Nephron (organoid): ENCODE data around the gene WASF2.

ENCODE experiments used
- H3K27ac Mint-ChIP-seq, 3 experiments: 2 replicates each; pipeline ENCODE4 v1.8.0; 2020; ENCODE audit warnings: mixed read lengths in 3 of 3, mild to moderate bottlenecking in 2 of 3, moderate library complexity in 1 of 3
- H3K27me3 Mint-ChIP-seq: 2 replicates; pipeline ENCODE4 v1.8.0; 2021; ENCODE audit warnings: low read depth, mild to moderate bottlenecking, moderate library complexity, mixed read lengths
- H3K36me3 Mint-ChIP-seq: 2 replicates; pipeline ENCODE4 v1.8.0; 2020; ENCODE audit warnings: low read depth, mixed read lengths
- H3K4me1 Mint-ChIP-seq: 2 replicates; pipeline ENCODE4 v1.8.0; 2020; ENCODE audit warnings: mixed read lengths
- H3K4me3 Mint-ChIP-seq, 3 experiments: 2 replicates each; pipeline ENCODE4 v1.8.0; 2020; ENCODE audit warnings: mild to moderate bottlenecking in 3 of 3, mixed read lengths in 3 of 3, moderate library complexity in 2 of 3
- H3K9me3 Mint-ChIP-seq: 2 replicates; pipeline ENCODE4 v1.8.0; 2020; ENCODE audit warnings: mixed read lengths
- CTCF ChIP-seq, 3 experiments: fragments of 200-600 bp; sonication (generic); IDR thresholded peaks; one replicate each; pipeline ENCODE4 v1.5.0; 2021; ENCODE audit warnings: antibody characterized with exemption in 3 of 3; ENCODE audit not compliant: unreplicated experiment in 3 of 3

The WASF2 gene

GRCh38 chr1:27383661-27384060, 106.3 kb downstream of the WASF2 start:
- H3K4me3 Mint-ChIP-seq = no peak overlapping the region
- H3K9me3 Mint-ChIP-seq = no peaks in the 10 kb centered on the region
- TF ChIP-seq CTCF (IDR thresholded peaks at IDR 0.05; ENCODE audit: unreplicated experiment in 3 of 3) = no peak
- H3K36me3 Mint-ChIP-seq = no peaks in the 10 kb centered on the region
- peaks cover 39% of the 10 kb centered on the region for H3K27me3 Mint-ChIP-seq
- peaks cover 19% of the 10 kb centered on the region for H3K4me1 Mint-ChIP-seq
- no peak overlapping the region for H3K27ac Mint-ChIP-seq

GRCh38 chr1:27383039-27383605, 106.8 kb downstream of the WASF2 start, which contains the start of gene CD164L2:
Gene CD164L2, minus strand, starts transcription at chr1:27383333. Its CDS starts 94 bp downstream, at chr1:27383239.
- no peaks in the 10 kb centered on the region for H3K36me3 Mint-ChIP-seq
- peak within 1 kb of the TSS in 1 of 3 experiments; percentile 7 for H3K4me3 Mint-ChIP-seq
- peaks cover 16% of the 10 kb centered on the region for H3K4me1 Mint-ChIP-seq
- H3K9me3 Mint-ChIP-seq = no peaks in the 10 kb centered on the region
- no peak for TF ChIP-seq CTCF (IDR thresholded peaks at IDR 0.05; ENCODE audit: unreplicated experiment in 3 of 3)
- H3K27ac Mint-ChIP-seq = peak within 1 kb of the TSS in 2 of 3 experiments; percentile 27 to 33
- H3K27me3 Mint-ChIP-seq = peaks cover 35% of the 10 kb centered on the region

GRCh38 chr1:27381969-27382762, 107.8 kb downstream of the WASF2 start:
- Mint-ChIP-seq H3K27me3 (peaks cover 35% of the 10 kb centered on the region), H3K4me3 (no peak overlapping the region), H3K9me3 (no peaks in the 10 kb centered on the region), H3K27ac (peak overlapping the region in 2 of 3 experiments; percentile 33 to 61), H3K4me1 (peaks cover 16% of the 10 kb centered on the region), H3K36me3 (no peaks in the 10 kb centered on the region)
- no peak for TF ChIP-seq CTCF (IDR thresholded peaks at IDR 0.05; ENCODE audit: unreplicated experiment in 3 of 3)

GRCh38 chr1:27380766-27381733, 108.9 kb downstream of the WASF2 start:
- Mint-ChIP-seq H3K27ac (peak overlapping the region in 2 of 3 experiments; percentile 53 to 63), H3K4me1 (peaks cover 16% of the 10 kb centered on the region), H3K36me3 (no peaks in the 10 kb centered on the region), H3K9me3 (no peaks in the 10 kb centered on the region), H3K4me3 (peak overlapping the region in 2 of 3 experiments; percentile 3 to 42), H3K27me3 (peaks cover 30% of the 10 kb centered on the region)
- TF ChIP-seq CTCF (IDR thresholded peaks at IDR 0.05; ENCODE audit: unreplicated experiment in 3 of 3) = no peak

- H3K4me3 Mint-ChIP-seq = no peak overlapping the region
- no peak for TF ChIP-seq CTCF (IDR thresholded peaks at IDR 0.05; ENCODE audit: unreplicated experiment in 3 of 3)
- no peaks in the 10 kb centered on the region for H3K9me3 Mint-ChIP-seq
- H3K36me3 Mint-ChIP-seq = no peaks in the 10 kb centered on the region
- peaks cover 29% of the 10 kb centered on the region for H3K27me3 Mint-ChIP-seq
- H3K27ac Mint-ChIP-seq = peak overlapping the region in 1 of 3 experiments; percentile 63
- peaks cover 16% of the 10 kb centered on the region for H3K4me1 Mint-ChIP-seq
These were observed 109.7 kb downstream of the WASF2 start for GRCh38 chr1:27380224-27380623.
